SK-N-SH (cell line): Measurements from ENCODE around the gene PCSK5.

Experiments
- ELF1 ChIP-seq: IDR thresholded peaks from 2 replicates; pipeline ENCODE4 v1.4.0; 2012
- EP300 ChIP-seq, 2 experiments: IDR thresholded peaks; 2 replicates each; pipeline versions ENCODE4 v1.4.0 to v1.6.1; 2012; ENCODE audit warnings: borderline replicate concordance in 1 of 2, low read depth in 1 of 2, low read length in 1 of 2
- EZH2phosphoT487 ChIP-seq: fragments of 200-600 bp; sonication (generic); IDR thresholded peaks from 2 replicates; pipeline ENCODE4 v1.6.1; 2017; ENCODE audit warnings: low read depth, mixed run types, mild to moderate bottlenecking, antibody characterized with exemption, moderate library complexity, borderline replicate concordance
- NFIC ChIP-seq: IDR thresholded peaks from 2 replicates; pipeline ENCODE4 v1.4.0; 2012; ENCODE audit warnings: borderline replicate concordance
- RAD21 ChIP-seq: IDR thresholded peaks from 2 replicates; pipeline ENCODE4 v1.6.1; 2012; ENCODE audit warnings: mild to moderate bottlenecking, low read length
- TCF12 ChIP-seq: IDR thresholded peaks from 2 replicates; pipeline ENCODE4 v1.4.0; 2012
- TF ChIP-seq, protein P1 (sequence below): fragments of 200-600 bp; sonication (generic); IDR thresholded peaks from 2 replicates; pipeline ENCODE4 v1.6.1; 2017; ENCODE audit warnings: antibody characterized with exemption, mild to moderate bottlenecking, moderate library complexity
- TF ChIP-seq, protein P2 (sequence below): IDR thresholded peaks from 2 replicates; pipeline ENCODE4 v1.4.0; 2012; ENCODE audit warnings: low read depth

DNA sequence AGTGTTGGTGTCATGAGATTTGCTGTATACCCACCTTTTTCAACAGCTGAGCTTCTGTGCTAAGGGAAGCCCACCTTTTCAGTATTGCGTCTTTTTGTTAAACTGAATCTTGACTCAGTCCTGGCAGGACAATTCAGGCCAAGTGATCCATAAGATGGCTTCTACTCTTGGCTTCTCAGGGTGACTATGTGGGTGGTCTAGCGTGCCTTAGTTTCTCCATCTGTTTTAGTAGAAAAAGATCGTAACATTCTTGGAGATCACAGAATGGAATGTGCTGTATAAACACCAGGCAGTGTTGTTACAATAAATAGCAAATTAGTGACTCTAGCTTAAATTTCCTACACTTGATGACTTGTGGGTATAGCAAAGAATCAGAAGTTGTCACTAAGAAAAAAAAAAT, 66.6 kb downstream of the PCSK5 start:
- TF ChIP-seq, protein P1, sequence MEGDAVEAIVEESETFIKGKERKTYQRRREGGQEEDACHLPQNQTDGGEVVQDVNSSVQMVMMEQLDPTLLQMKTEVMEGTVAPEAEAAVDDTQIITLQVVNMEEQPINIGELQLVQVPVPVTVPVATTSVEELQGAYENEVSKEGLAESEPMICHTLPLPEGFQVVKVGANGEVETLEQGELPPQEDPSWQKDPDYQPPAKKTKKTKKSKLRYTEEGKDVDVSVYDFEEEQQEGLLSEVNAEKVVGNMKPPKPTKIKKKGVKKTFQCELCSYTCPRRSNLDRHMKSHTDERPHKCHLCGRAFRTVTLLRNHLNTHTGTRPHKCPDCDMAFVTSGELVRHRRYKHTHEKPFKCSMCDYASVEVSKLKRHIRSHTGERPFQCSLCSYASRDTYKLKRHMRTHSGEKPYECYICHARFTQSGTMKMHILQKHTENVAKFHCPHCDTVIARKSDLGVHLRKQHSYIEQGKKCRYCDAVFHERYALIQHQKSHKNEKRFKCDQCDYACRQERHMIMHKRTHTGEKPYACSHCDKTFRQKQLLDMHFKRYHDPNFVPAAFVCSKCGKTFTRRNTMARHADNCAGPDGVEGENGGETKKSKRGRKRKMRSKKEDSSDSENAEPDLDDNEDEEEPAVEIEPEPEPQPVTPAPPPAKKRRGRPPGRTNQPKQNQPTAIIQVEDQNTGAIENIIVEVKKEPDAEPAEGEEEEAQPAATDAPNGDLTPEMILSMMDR, result no peak
- no peak for TF ChIP-seq ELF1
- no peak for TF ChIP-seq EP300 (IDR thresholded peaks at IDR 0.05; ENCODE audit: borderline replicate concordance in 1 of 2, low read depth in 1 of 2, low read length in 1 of 2)
- TF ChIP-seq NFIC, result no peak
- no peak for TF ChIP-seq TCF12
- TF ChIP-seq RAD21, result no peak
- TF ChIP-seq, protein P2, sequence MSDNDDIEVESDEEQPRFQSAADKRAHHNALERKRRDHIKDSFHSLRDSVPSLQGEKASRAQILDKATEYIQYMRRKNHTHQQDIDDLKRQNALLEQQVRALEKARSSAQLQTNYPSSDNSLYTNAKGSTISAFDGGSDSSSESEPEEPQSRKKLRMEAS, result no peak
- TF ChIP-seq EZH2phosphoT487, result no peak
